K562 (cell line): ENCODE data around the gene ACOT7. TPM values are rescaled to one million over a fixed set of nuclear protein-coding genes. Genes with fewer than 3 reads are reported as not detected.

Source experiments
- ATAC-seq: fragments of 200-7000 bp; cut with Tn5 transposase; 3 replicates; pipeline ENCODE4 v1.9.1; 2020; ENCODE audit warnings: moderate library complexity
- BruUV-seq: library from RNA; stranded (reverse); fragments of 400-500 nt; replicated peaks from 2 replicates; lab custom pipeline; 2021; lab: Mats Ljungman, UMichigan
- CTCF ChIA-PET: fragments of 300-600 bp; formaldehyde crosslinking; extraction: SDS; loops from one replicate; lab custom pipeline; 2021; ENCODE audit warnings: low intra/inter-chr PET ratio; lab: Yijun Ruan, JAX
- POLR2A ChIA-PET: fragments of 300-600, 350-650 bp; sonication (Branson Sonifier 250); formaldehyde crosslinking; extraction: SDS; loops from one replicate; lab custom pipeline; 2021; ENCODE audit warnings: antibody characterized with exemption, inconsistent platforms; lab: Yijun Ruan, JAX
- DNase-seq, 4 experiments: peaks; one replicate each; pipeline versions ENCODE4 v3.0.0 to v3.0.0-alpha.2; 2011 to 2018; ENCODE audit warnings: low spot score in 3 of 4, mixed read lengths in 3 of 4; ENCODE audit errors: extremely low read depth in 1 of 4
- FAIRE-seq: peaks from 2 replicates; lab custom pipeline; 2011; peaks lifted over from hg19 to GRCh38; lab: Jason Lieb, UNC
- H2AFZ ChIP-seq: 2 replicates; pipeline ENCODE4 v1.6.0; 2011; ENCODE audit warnings: low read depth, low read length, control low read depth, inconsistent platforms
- H3K27ac ChIP-seq: fragments of 200-600 bp; 3 replicates; pipeline ENCODE4 v1.8.0; 2011; ENCODE audit warnings: low read depth, mild to moderate bottlenecking, control low read depth, inconsistent platforms, low read length, moderate library complexity, mixed read lengths; ENCODE audit errors: extremely low read depth
- H3K27me3 ChIP-seq, 2 experiments: fragments of 300-600 bp in 1 of 2; 2 replicates in 1 of 2; 3 replicates in 1 of 2; pipeline versions ENCODE4 v1.6.0 to v1.8.0; 2011; ENCODE audit warnings: inconsistent platforms in 2 of 2, low read length in 2 of 2, mild to moderate bottlenecking in 1 of 2, mixed read lengths in 1 of 2, moderate library complexity in 1 of 2; ENCODE audit not compliant: control insufficient read depth in 2 of 2, insufficient read depth in 2 of 2
- H3K36me3 ChIP-seq: fragments of 300-600 bp; 3 replicates; pipeline ENCODE4 v1.8.0; 2011; ENCODE audit warnings: mild to moderate bottlenecking, low read length, inconsistent platforms; ENCODE audit not compliant: control insufficient read depth, insufficient read depth
- H3K4me1 ChIP-seq, 2 experiments: fragments of 200-600 bp in 1 of 2; replicated peaks in 1 of 2; 2 replicates in 1 of 2; 3 replicates in 1 of 2; pipeline versions ENCODE4 v1.5.1 to v1.8.0; 2011; ENCODE audit warnings: inconsistent platforms in 2 of 2, low read length in 2 of 2, mild to moderate bottlenecking in 1 of 2, mixed read lengths in 1 of 2, moderate library complexity in 1 of 2; ENCODE audit not compliant: control insufficient read depth in 2 of 2, insufficient read depth in 2 of 2
- H3K4me2 ChIP-seq: 2 replicates; pipeline ENCODE4 v1.6.1; 2011; ENCODE audit warnings: low read length, control low read depth, inconsistent platforms, mixed read lengths; ENCODE audit not compliant: insufficient read depth
- H3K4me3 ChIP-seq: fragments of 200-600 bp; sonication (generic), shearing (Covaris generic); 2 replicates; pipeline ENCODE4 v1.5.1; 2016; ENCODE audit warnings: control low read depth, inconsistent platforms
- H3K79me2 ChIP-seq: fragments of 200-600 bp; 3 replicates; pipeline ENCODE4 v1.8.0; 2011; ENCODE audit warnings: low read length, inconsistent platforms; ENCODE audit not compliant: control insufficient read depth, insufficient read depth
- H3K9ac ChIP-seq, 2 experiments: 2 replicates each; pipeline versions ENCODE4 v1.6.0 to v1.6.1; 2011; ENCODE audit warnings: low read depth in 2 of 2, low read length in 2 of 2, control low read depth in 1 of 2, inconsistent platforms in 1 of 2, mild to moderate bottlenecking in 1 of 2, mixed read lengths in 1 of 2; ENCODE audit not compliant: insufficient read depth in 1 of 2
- H3K9me1 ChIP-seq: one replicate; pipeline ENCODE4 v1.6.0; 2011; ENCODE audit warnings: inconsistent platforms, mild to moderate bottlenecking, low read length, moderate library complexity; ENCODE audit not compliant: control insufficient read depth, insufficient read depth
- H3K9me3 ChIP-seq: replicated peaks from 2 replicates; pipeline ENCODE4 v1.5.1; 2011; ENCODE audit warnings: low read depth, low read length, inconsistent platforms; ENCODE audit not compliant: control insufficient read depth, insufficient read depth
- H4K20me1 ChIP-seq: replicated peaks from 2 replicates; pipeline ENCODE4 v1.6.1; 2011; ENCODE audit warnings: low read length, inconsistent platforms, mixed read lengths; ENCODE audit not compliant: control insufficient read depth, insufficient read depth
- CHD1 ChIP-seq: fragments of 200-600 bp; sonication (generic); IDR thresholded peaks from one replicate; pipeline ENCODE4 v1.6.1; 2012; ENCODE audit warnings: mild to moderate bottlenecking, moderate library complexity, low read length, inconsistent platforms
- ZBTB7A ChIP-seq: IDR thresholded peaks from 2 replicates; pipeline ENCODE4 v1.6.1; 2011; ENCODE audit warnings: low read depth, mild to moderate bottlenecking, low read length, moderate library complexity, borderline replicate concordance; ENCODE audit not compliant: control insufficient read depth
- WGBS: fragments of 100-300 bp; shearing (Covaris generic); methylation state at CpG from one replicate; pipeline ENCODE4 v1.1.6; 2016; ENCODE audit warnings: low coverage, mixed read lengths; ENCODE audit not compliant: insufficient coverage; ENCODE audit errors: missing lambda C conversion rate; 5-methylcytosine and 5-hydroxymethylcytosine counted together
- in situ Hi-C: fragments of 300-500 bp; cut with MboI; formaldehyde crosslinking; loops from 4 replicates; pipeline ENCODE4 v1.15.0; 2018; ENCODE audit warnings: inconsistent platforms, mixed read lengths
- intact Hi-C: fragments of 100-400 bp; cut with micrococcal nuclease; formaldehyde crosslinking; loops from 2 replicates; pipeline ENCODE4 v1.14.2; 2022
- polyA plus RNA-seq, 8 experiments: library from polyadenylated mRNA; depleted of rRNA in 4 of 8; stranded (reverse) in 5 of 8; unstranded in 3 of 8; fragments of >200 nt; fragmentation: Nextera tagmentation in 2 of 8; fragmentation: Illumina TruSeq in 1 of 8; extraction: Ambion mirVana in 2 of 8; extraction: Trizol in 1 of 8; gene quantifications; 2 replicates each; pipeline versions ENCODE4 v1.2.1 to v1.2.3, GENCODE V29; 2011 to 2014; ENCODE audit warnings: inconsistent platforms in 1 of 8, missing spikeins in 1 of 8
- total RNA-seq, 7 experiments: library from RNA; depleted of rRNA in 6 of 7; stranded (reverse); fragments of >200 nt in 6 of 7; fragmentation: Illumina TruSeq in 2 of 7; extraction: Trizol in 2 of 7; gene quantifications; 2 replicates each; pipeline versions ENCODE4 v1.2.1 to v1.2.3, GENCODE V29; 2011 to 2021; ENCODE audit warnings: low replicate concordance in 1 of 7

The ACOT7 gene
- total and polyA plus RNA-seq, 9 of the 15 experiments (the other 6 are each of a cell fraction or from before 2014, with no cell fraction given) = 7.0 to 92.6 (median 37.2) TPM

- no peak overlapping the region for H3K4me2 ChIP-seq
- ChIA-PET CTCF (interaction anchor here (0.6 kb wide), 1 partner anchor 136 kb away, joined by 3 read pairs; no protein-coding TSS in a partner anchor), POLR2A (interaction anchor here (0.6 to 1.0 kb wide), 3 partner anchors 23 to 42 kb away, joined by 3 to 4 read pairs (median 3); partner anchors contain the start of gene RPL22)
- no peak overlapping the region for H3K4me3 ChIP-seq
- 18% methylated on average over 30 of the region's 33 CpGs for WGBS
- H3K27ac ChIP-seq = no peak overlapping the region
- no peaks in the 10 kb centered on the region for H3K9me3 ChIP-seq
- H4K20me1 ChIP-seq = peaks cover 9% of the 10 kb centered on the region
- no peak overlapping the region; a peak in 1 of 4 replicates for H3K9ac ChIP-seq
- peaks cover 35 to 47% of the 10 kb centered on the region in 2 experiments for H3K27me3 ChIP-seq
- no peak for ATAC-seq
- no peak for FAIRE-seq
- H3K79me2 ChIP-seq = no peaks in the 10 kb centered on the region
- BruUV-seq = no TSS peak
- H3K9me1 ChIP-seq = no peaks in the 10 kb centered on the region
- intact Hi-C loops = no loop called here
- in situ Hi-C loops = no loop called here
- no peak for DNase-seq
- no peaks in the 10 kb centered on the region for H3K36me3 ChIP-seq
- no peak overlapping the region for H2AFZ ChIP-seq
- peaks cover 4 to 46% of the 10 kb centered on the region in 2 experiments; a peak in 4 of 5 replicates for H3K4me1 ChIP-seq
- 0 out of 2 replicates have a peak, but pooled peaks have one; percentile 16 for TF ChIP-seq ZBTB7A
- TF ChIP-seq CHD1 = no peak
These were observed 152.3 kb downstream of the ACOT7 start for GRCh38 chr1:6241107-6241886.
